Smooth muscle cell (in vitro differentiated cells): ENCODE data around the gene CCT3. TPM values are rescaled to one million over a fixed set of nuclear protein-coding genes. Genes with fewer than 3 reads are reported as not detected.
"Not testable (repeated sequence)": the region's sequence is repeated elsewhere in the genome, so short reads cannot be mapped to it uniquely, and the experiment has no call there.

Experiments
- DNase-seq: peaks from one replicate; lab custom pipeline; 2025; ENCODE audit not compliant: unreplicated experiment; lab: John Stamatoyannopoulos, UW
- H2AFZ ChIP-seq: fragments of 200-600 bp; sonication (generic); 2 replicates; pipeline ENCODE4 v1.6.0; 2016; ENCODE audit warnings: antibody characterized with exemption, low read depth, mild to moderate bottlenecking
- H3F3A ChIP-seq: fragments of 200-600 bp; sonication (generic); 2 replicates; pipeline ENCODE4 v1.6.0; 2017; ENCODE audit warnings: antibody characterized with exemption, low read depth
- H3K27ac ChIP-seq: fragments of 200-600 bp; sonication (generic); 2 replicates; pipeline ENCODE4 v1.5.1; 2016; ENCODE audit warnings: low read depth, mild to moderate bottlenecking
- H3K27me3 ChIP-seq: fragments of 200-600 bp; sonication (generic); 2 replicates; pipeline ENCODE4 v1.6.1; 2016; ENCODE audit warnings: low read depth, mild to moderate bottlenecking
- H3K36me3 ChIP-seq: fragments of 200-600 bp; sonication (generic); 2 replicates; pipeline ENCODE4 v1.5.1; 2016; ENCODE audit warnings: low read depth
- H3K4me1 ChIP-seq: fragments of 200-600 bp; sonication (generic); 2 replicates; pipeline ENCODE4 v1.5.1; 2016; ENCODE audit warnings: low read depth
- H3K4me2 ChIP-seq: fragments of 200-600 bp; sonication (generic); 2 replicates; pipeline ENCODE4 v1.6.0; 2016; ENCODE audit warnings: mild to moderate bottlenecking
- H3K4me3 ChIP-seq: fragments of 200-600 bp; sonication (generic); 2 replicates; pipeline ENCODE4 v1.5.1; 2016; ENCODE audit warnings: mild to moderate bottlenecking
- H3K79me2 ChIP-seq: fragments of 200-600 bp; sonication (generic); 2 replicates; pipeline ENCODE4 v1.6.0; 2016; ENCODE audit warnings: low read depth, mild to moderate bottlenecking
- H3K9ac ChIP-seq: fragments of 200-600 bp; sonication (generic); 2 replicates; pipeline ENCODE4 v1.6.0; 2016; ENCODE audit warnings: low read depth
- H3K9me3 ChIP-seq: fragments of 200-600 bp; sonication (generic); replicated peaks from 2 replicates; pipeline ENCODE4 v1.5.1; 2016; ENCODE audit warnings: low read depth
- H4K20me1 ChIP-seq: fragments of 200-600 bp; sonication (generic); 2 replicates; pipeline ENCODE4 v1.6.0; 2016; ENCODE audit warnings: low read depth
- WGBS: methylation state at CpG from one replicate; pipeline ENCODE4 v1.1.7; 2016; ENCODE audit warnings: low lambda C conversion rate; 5-methylcytosine and 5-hydroxymethylcytosine counted together
- polyA plus RNA-seq: library from polyadenylated mRNA; unstranded; fragments of >200 nt; fragmentation: Nextera tagmentation; extraction: Ambion mirVana; gene quantifications from 2 replicates; pipeline ENCODE4 v1.2.1, GENCODE V29; 2016
- total RNA-seq: library from RNA; depleted of rRNA; stranded (reverse); fragments of >200 nt; gene quantifications from 2 replicates; pipeline ENCODE4 v1.2.3, GENCODE V29; 2014
- TF ChIP-seq, protein P1 (sequence below): fragments of 200-600 bp; sonication (generic); IDR thresholded peaks from 2 replicates; pipeline ENCODE4 v1.5.1; 2017; ENCODE audit warnings: borderline replicate concordance, mild to moderate bottlenecking, antibody characterized with exemption; ENCODE audit not compliant: insufficient read depth, poor library complexity, severe bottlenecking

Gene CCT3
- total and polyA plus RNA-seq, 2 experiments from 2014 or later, result 147 to 179 TPM

GRCh38 chr1:156347331-156347730 is 9.2 kb upstream of the CCT3 start:
- Histone ChIP-seq H3F3A (no peaks in the 10 kb centered on the region), H3K4me2 (no peak overlapping the region), H4K20me1 (no peaks in the 10 kb centered on the region), H3K9ac (no peak overlapping the region), H3K4me3 (no peak overlapping the region), H3K36me3 (no peaks in the 10 kb centered on the region), H2AFZ (no peak overlapping the region), H3K4me1 (no peaks in the 10 kb centered on the region), H3K27ac (no peak overlapping the region), H3K27me3 (no peaks in the 10 kb centered on the region), H3K9me3 (no peaks in the 10 kb centered on the region), H3K79me2 (no peaks in the 10 kb centered on the region)
- TF ChIP-seq, protein P1, sequence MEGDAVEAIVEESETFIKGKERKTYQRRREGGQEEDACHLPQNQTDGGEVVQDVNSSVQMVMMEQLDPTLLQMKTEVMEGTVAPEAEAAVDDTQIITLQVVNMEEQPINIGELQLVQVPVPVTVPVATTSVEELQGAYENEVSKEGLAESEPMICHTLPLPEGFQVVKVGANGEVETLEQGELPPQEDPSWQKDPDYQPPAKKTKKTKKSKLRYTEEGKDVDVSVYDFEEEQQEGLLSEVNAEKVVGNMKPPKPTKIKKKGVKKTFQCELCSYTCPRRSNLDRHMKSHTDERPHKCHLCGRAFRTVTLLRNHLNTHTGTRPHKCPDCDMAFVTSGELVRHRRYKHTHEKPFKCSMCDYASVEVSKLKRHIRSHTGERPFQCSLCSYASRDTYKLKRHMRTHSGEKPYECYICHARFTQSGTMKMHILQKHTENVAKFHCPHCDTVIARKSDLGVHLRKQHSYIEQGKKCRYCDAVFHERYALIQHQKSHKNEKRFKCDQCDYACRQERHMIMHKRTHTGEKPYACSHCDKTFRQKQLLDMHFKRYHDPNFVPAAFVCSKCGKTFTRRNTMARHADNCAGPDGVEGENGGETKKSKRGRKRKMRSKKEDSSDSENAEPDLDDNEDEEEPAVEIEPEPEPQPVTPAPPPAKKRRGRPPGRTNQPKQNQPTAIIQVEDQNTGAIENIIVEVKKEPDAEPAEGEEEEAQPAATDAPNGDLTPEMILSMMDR, result no peak
- 75% methylated on average over 4 of the region's 4 CpGs for WGBS
- DNase-seq, result no peak

DNA sequence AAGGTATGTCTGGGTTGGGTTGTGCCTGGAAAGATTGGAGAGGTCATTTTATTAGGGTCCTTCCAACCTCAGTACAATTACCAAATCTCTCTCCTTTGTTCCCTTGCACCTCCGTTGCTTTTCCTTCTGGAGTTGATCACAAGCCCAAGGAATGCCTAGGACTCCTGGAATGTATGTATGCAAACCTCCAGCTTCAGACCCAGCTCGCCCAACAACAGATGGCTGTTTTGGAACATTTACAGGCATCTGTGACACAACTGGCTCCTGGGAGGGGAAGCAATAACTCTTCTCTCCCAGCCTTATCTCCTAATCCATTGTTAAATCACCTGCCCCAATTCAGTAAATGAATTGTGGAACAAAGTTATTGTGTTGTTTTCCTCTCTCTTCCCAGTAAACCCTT is 8.5 kb upstream of the CCT3 start:
- no peaks in the 10 kb centered on the region for H3K4me1 ChIP-seq
- no peak overlapping the region for H3K4me3 ChIP-seq
- no peaks in the 10 kb centered on the region for H3K27me3 ChIP-seq
- H3K36me3 ChIP-seq, result no peaks in the 10 kb centered on the region
- H3K79me2 ChIP-seq, result no peaks in the 10 kb centered on the region
- no peak overlapping the region for H3K9ac ChIP-seq
- no peak overlapping the region for H3K27ac ChIP-seq
- WGBS, result 19% methylated on average over 2 of the region's 2 CpGs
- no peak overlapping the region for H2AFZ ChIP-seq
- no peaks in the 10 kb centered on the region for H3K9me3 ChIP-seq
- TF ChIP-seq, protein P1, result no peak
- no peaks in the 10 kb centered on the region for H4K20me1 ChIP-seq
- no peak for DNase-seq
- H3K4me2 ChIP-seq, result no peak overlapping the region
- H3F3A ChIP-seq, result no peaks in the 10 kb centered on the region

DNA sequence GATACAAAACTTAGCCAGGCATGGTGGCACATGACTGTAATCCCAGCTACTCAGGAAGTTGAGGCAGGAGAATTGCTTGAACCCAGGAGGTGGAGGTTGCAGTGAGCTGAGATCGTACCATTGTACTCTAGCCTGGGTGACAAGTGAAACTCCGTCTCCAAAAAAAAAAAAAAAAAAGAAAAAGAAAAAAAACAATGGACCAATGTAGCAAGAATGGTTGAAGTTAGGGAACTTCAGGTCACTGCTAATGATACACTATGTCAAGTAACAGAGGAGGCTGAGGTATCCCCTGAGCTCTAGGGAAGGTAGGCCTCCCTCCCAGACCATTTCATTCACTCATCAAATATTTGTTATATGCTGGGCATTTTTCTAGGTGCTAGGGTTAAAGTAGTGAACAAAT is 7.9 kb upstream of the CCT3 start:
- not testable (repeated sequence) for H3K4me2 ChIP-seq, H3K4me3 ChIP-seq, H3K27ac ChIP-seq, H2AFZ ChIP-seq, H3K9ac ChIP-seq, H3K9me3 ChIP-seq, H4K20me1 ChIP-seq, H3F3A ChIP-seq, H3K27me3 ChIP-seq, H3K79me2 ChIP-seq, H3K4me1 ChIP-seq, H3K36me3 ChIP-seq, DNase-seq
- 100% methylated on average over 2 of the region's 2 CpGs for WGBS

- TF ChIP-seq, protein P1, result no peak
- WGBS, result 85% methylated on average over 3 of the region's 3 CpGs
- no peaks in the 10 kb centered on the region for H3K79me2 ChIP-seq
These were observed 6.3 kb upstream of the CCT3 start for GRCh38 chr1:156344409-156344808.

More at GRCh38 chr1:156344409-156344808, 6.3 kb upstream of the CCT3 start:
- Histone ChIP-seq H3K27me3 (no peaks in the 10 kb centered on the region), H3F3A (no peaks in the 10 kb centered on the region), H2AFZ (no peak overlapping the region), H3K36me3 (no peaks in the 10 kb centered on the region), H3K4me2 (no peak overlapping the region), H3K9me3 (no peaks in the 10 kb centered on the region), H3K27ac (no peak overlapping the region), H3K4me3 (no peak overlapping the region), H3K4me1 (no peaks in the 10 kb centered on the region), H4K20me1 (no peaks in the 10 kb centered on the region), H3K9ac (no peak overlapping the region)
- no peak for DNase-seq
